SK-N-DZ (cell line): ENCODE data around the gene SH2D1B. TPM values are rescaled to one million over a fixed set of nuclear protein-coding genes. Genes with fewer than 3 reads are reported as not detected.
"Not testable (repeated sequence)": the region's sequence is repeated elsewhere in the genome, so short reads cannot be mapped to it uniquely, and the experiment has no call there.

Source experiments
- DNase-seq: peaks from one replicate; pipeline ENCODE4 v3.0.0-alpha.2; 2015; ENCODE audit warnings: low spot score
- polyA plus RNA-seq, 2 experiments: library from polyadenylated mRNA; depleted of rRNA; stranded (reverse); fragments of >200 nt; gene quantifications; 2 replicates each; pipeline ENCODE4 v1.2.3, GENCODE V29; 2014

The SH2D1B gene
- not detected in 2 replicates for polyA plus RNA-seq (2014; cell fraction: cytosol; rRNA removed)
- polyA plus RNA-seq (2014; cell fraction: nucleus; rRNA removed), result not detected in 2 replicates

DNA sequence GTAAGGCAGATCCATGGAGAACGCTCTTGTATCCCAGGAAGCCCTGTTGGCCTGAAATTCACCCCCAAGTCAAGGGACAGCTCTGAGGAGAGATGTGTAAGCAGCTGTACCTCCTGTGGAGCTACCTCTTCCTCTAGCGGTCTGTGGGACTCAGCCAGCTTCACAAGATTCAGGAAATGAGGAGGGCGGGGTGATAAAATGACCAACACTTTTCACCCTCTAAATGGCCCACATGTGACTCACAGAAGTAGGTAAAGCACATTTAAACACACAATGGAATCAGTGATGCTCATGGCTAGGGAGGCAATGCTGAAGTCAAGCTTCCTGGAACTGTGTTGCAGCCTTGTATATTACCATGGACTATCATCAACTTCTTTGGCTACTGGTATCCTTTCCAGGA, at the start of gene SH2D1B:
SH2D1B (minus strand) TSS at position 135 of the 400 bp plus-strand sequence; CDS start at position 15, 120 bp downstream.
- no peak for DNase-seq

DNA sequence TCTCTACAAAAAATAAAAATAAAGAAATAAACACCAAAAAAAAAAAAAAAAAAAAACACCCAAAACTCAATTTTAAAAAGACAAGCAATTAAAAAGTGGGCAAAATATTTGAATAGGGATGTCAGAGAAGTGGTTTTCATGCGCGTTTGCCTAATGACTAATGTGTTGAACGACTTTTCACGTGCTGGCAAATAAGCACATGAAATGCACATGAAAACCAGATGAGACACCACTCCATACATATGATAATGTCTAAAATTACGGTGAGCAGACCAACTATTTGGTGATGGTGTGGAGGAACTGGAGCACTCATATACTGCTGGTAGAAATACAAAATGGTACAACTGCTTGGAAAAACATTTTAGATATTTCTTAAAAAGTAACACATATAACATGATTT, 46.3 kb upstream of the SH2D1B start:
- DNase-seq, result no peak

DNA sequence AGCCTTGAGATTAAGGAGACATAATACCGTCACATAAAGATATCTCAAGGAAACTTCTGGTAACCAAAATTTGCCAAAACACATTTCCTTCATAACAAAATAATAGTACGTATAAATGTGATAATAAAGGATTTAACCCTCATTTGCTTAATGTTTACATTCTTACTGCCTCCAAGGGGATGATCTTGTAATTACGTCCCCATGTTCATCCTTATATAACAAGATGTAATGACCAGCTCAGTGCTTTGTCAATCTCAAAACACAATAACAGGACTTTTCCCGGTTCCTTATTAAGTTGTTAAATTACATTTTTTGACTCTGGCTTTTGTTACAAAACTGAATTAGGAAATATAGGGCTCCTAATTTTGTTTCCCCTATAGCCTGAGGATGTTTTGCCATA, 44.4 kb upstream of the SH2D1B start:
- no peak for DNase-seq

DNA sequence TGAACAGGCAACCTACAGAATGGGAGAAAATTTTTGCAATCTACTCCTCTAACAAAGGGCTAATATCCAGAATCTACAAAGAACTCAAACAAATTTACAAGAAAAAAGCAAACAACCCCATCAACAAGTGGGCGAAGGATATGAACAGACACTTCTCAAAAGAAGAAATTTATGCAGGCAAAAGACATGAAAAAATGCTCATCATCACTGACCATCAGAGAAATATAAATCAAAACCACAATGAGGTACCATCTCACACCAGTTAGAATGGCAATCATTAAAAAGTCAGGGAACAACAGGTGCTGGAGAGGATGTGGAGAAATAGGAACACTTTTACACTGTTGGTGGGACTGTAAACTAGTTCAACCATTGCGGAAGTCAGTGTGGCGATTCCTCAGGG, 42.4 kb upstream of the SH2D1B start:
- DNase-seq, result not testable (repeated sequence)

DNA sequence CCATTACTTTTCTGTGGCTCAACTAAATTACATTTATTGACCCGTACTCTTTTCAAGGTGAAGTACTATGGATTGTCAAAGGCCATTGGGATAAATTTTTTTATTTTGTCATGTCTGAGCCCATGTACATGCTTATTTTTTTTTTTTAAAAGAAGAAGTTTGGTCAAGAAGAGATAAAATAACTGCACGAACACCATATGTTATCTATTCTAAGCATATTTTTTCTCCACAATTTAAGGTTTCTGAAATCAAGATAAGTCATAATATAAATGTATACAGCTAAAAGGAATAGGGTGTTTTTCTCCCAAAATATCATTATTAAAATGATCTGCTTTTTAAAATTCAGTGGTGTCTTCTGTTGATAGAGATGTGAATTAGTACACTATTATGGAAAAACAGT, 35.0 kb upstream of the SH2D1B start:
- no peak for DNase-seq

- no peak for DNase-seq
Measured at GRCh38 chr1:162444903-162445302, 33.0 kb upstream of the SH2D1B start.

- DNase-seq, result not testable (repeated sequence)
Measured at GRCh38 chr1:162432977-162433713, 21.2 kb upstream of the SH2D1B start.

GRCh38 chr1:162430583-162430982, 18.6 kb upstream of the SH2D1B start:
- no peak for DNase-seq

- no peak for DNase-seq
Measured at GRCh38 chr1:162422662-162423375, 10.9 kb upstream of the SH2D1B start.

GRCh38 chr1:162421258-162422164, 9.6 kb upstream of the SH2D1B start:
- DNase-seq, result no peak

DNA sequence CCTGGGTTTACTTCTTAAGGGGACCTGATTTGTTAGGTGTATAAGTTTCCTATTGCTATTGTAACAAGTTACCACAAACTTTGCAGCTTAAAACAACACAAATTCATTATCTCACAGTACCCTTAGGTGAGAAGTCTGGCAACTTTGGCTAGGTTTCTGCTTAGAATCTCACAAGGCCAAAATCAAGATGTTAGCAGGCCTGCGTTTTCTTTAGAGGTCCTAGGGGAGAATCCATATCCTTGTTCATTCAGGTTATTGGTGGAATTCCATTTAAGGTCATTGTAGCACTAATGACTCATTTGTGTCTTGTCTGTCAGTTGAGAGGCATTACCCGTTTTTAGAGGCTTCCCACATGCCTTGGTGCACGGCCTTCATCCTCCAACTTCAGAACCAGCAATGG, 8.2 kb upstream of the SH2D1B start:
- no peak for DNase-seq

- not testable (repeated sequence) for DNase-seq
Measured at GRCh38 chr1:162419450-162419931, 7.6 kb upstream of the SH2D1B start.

DNA sequence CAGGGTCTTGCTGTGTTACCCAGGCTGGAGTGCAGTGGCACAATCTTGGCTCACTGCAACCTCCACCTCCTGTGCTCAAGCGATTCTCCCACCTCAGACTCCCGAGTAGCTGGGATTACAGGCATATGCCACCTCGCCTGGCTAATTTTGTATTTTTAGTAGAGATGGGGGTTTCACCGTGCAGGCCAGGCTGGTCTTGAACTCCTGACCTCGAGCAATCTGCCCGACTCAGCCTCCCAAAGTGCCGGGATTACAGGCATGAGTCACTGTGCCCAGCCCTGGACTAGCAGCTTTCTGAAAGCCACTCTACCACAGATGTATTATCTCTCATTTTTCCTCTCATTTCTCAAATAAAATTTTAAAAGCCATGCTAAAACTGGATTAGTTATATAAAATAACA, 6.6 kb upstream of the SH2D1B start:
- DNase-seq, result not testable (repeated sequence)

DNA sequence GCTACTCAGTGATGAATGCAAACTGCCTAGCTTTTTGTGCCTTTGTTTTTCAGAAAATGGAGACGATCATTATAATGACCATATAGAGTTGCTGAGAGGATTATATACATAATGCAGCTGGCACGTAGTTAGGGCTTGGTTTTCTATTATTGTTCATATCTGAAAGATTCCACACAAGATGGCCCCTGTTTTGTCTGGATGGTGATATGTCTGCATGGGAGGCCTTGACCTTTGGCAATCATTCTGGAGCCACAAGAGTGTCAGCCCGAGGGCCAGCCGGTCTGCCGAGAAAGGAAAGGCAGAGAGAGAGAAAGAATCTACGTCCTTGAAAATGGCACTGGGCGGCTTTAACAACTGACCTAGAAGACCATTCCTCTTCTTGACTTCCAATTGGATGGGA, 5.7 kb upstream of the SH2D1B start:
- DNase-seq, result no peak

GRCh38 chr1:162416909-162417308, 5.0 kb upstream of the SH2D1B start:
- no peak for DNase-seq

GRCh38 chr1:162416215-162416614, 4.3 kb upstream of the SH2D1B start:
- no peak for DNase-seq

DNA sequence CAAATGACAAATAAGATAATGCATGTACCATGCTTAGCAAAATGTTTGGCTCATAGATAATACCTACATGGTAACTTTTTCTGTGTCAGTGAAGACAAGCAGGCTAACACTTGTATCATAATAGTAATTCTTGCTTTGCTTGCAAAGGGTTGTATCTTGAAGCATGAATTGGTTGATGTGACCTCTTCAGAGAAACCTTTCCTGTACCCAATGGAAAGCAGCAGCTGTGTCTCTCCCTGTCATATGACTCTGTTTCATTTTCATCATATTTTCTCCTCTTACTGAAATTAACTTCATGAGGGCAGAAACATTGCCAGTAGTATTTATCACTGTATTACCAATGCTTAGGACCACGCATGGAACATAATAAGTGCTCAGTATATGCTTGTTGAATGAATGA, 4.4 kb downstream of the SH2D1B start:
- DNase-seq, result no peak

DNA sequence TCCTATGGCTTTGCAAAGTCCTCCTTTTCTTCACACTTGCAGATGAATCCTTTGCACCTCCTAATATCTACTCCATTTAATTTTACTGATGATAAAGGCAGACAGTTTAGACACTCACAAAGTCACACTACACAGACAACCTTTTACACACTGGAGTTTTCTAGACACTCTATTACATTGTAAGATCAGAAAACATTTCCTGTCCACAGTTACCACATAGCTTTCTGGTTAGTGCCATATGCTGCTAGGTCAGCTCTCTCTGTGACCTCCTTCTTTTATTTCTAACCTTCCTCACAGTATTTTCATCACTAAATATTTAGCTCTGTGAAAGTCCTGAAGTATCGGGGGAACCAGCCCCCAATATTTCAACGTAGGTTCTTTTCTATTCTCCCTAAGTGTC, 5.1 kb downstream of the SH2D1B start:
- DNase-seq, result no peak

DNA sequence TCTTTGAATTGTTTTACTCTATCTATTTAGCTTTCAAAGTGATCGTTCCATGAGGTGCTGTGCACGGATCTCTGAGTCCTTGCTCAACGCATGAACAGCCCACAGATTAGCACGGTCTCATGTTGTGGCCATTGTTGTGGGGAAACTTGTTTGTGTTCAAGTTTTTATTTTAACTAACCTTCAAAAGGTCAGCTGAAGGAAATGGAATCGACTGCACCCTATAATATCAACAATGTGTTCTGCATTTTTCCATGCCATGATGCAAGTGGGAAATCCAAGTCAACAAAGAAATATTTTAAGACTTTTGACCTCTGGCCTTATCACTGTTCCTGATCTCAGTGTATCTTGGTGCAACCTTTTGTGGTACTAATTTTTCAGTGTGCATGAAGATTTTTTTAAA, 6.1 kb downstream of the SH2D1B start:
- DNase-seq, result no peak

DNA sequence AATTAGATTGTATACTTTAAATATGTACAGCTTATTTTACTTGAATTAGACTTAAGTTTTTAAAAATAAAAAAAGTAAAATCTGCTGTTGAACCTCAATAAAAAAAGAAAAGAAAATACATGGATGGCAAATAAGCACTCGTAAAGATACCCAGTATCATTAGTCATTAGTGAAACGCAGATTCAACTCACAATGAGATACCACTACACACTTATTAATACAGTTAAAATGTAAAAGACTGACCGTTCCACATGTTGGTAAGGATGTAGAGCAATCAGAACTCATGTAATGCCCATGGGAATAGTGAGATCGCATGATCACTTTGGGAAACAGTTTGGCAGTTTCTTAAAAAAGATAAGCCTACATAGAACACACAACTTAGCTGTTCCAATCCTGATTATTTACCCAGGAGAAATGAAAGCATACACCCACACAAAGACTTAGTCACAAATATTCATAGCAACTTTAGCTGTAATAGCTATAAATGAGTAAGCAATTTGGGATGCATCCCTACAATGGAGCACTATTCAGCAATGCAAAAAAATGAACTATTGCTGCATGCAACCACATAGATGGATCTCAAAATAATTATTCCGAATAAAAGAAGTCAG, 7.3 kb downstream of the SH2D1B start:
- no peak for DNase-seq

DNA sequence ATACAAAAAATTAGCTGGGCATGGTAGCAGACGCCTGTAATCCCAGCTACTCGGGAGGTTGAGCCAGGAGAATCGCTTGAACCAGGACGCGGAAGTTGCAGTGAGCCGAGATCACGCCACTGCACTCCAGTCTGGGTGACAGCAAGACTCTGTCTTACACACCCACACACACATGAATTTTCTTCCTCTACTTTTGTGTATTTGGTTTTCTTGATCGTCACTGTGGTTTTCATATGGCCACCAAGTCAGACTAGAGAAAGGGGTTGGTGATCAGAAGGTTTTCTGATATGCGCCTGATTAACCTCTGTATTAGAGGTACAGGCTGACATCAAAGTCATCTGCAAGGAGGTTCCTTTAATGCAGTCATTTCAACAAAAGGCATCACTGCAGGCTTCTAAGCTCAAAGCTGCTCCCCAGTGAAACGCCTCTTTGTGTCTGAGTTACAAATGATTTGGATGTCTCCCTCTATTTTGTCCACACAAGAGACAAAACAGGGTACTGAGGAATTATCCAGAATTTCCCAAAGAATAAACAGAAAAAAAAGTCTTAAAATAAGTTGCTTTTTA, 11.1 kb downstream of the SH2D1B start:
- DNase-seq, result no peak
